G401 (cell line): ENCODE measurements around the gene USP12. TPM values are rescaled to one million over a fixed set of nuclear protein-coding genes. Genes with fewer than 3 reads are reported as not detected.
A peak's percentile ranks its signal among the peaks of the same experiment; 100 is the strongest.
"Not testable (repeated sequence)": the region's sequence is repeated elsewhere in the genome, so short reads cannot be mapped to it uniquely, and the experiment has no call there.

Source experiments
- DNase-seq: peaks from one replicate; pipeline ENCODE4 v3.0.0-alpha.2; 2015; ENCODE audit warnings: low spot score
- in situ Hi-C: cut with HindIII; loops from 2 replicates; pipeline ENCODE4 v1.10.0; 2016; ENCODE audit warnings: low sequenced_read_pairs, mixed read lengths
- total RNA-seq: library from RNA; depleted of rRNA; stranded (reverse); fragments of >200 nt; shearing (Covaris generic); gene quantifications from 2 replicates; pipeline ENCODE4 v1.2.3, GENCODE V29; 2014

USP12 gene
- total RNA-seq, 1 experiment from 2014 or later = 13.6 TPM

GRCh38 chr13:27128825-27129627 lies 42.6 kb downstream of the USP12 start:
- no peak for DNase-seq
- in situ Hi-C loops = no loop called here

- in situ Hi-C loops = no loop called here
- no peak for DNase-seq
Observed at GRCh38 chr13:27126859-27127258, 44.8 kb downstream of the USP12 start.

- peak; percentile 55 for DNase-seq
- in situ Hi-C loops = no loop called here
Observed at GRCh38 chr13:27125357-27126282, 46.0 kb downstream of the USP12 start.

- no peak for DNase-seq
- in situ Hi-C loops = no loop called here
Observed at GRCh38 chr13:27124571-27124970, 47.0 kb downstream of the USP12 start.

- DNase-seq, in situ Hi-C loops: not testable (repeated sequence)
Observed at GRCh38 chr13:27123445-27123844, 48.2 kb downstream of the USP12 start.

GRCh38 chr13:27122036-27122435 lies 49.6 kb downstream of the USP12 start:
- DNase-seq = no peak
- in situ Hi-C loops = no loop called here

GRCh38 chr13:27120811-27121210 lies 50.8 kb downstream of the USP12 start:
- DNase-seq = no peak

GRCh38 chr13:27120011-27120410 lies 51.6 kb downstream of the USP12 start:
- DNase-seq = no peak
- in situ Hi-C loops = no loop called here

More at GRCh38 chr13:27120811-27121210, 50.8 kb downstream of the USP12 start:
- in situ Hi-C loops = no loop called here

GRCh38 chr13:27118428-27119054 lies 53.1 kb downstream of the USP12 start:
- DNase-seq = no peak
- in situ Hi-C loops = no loop called here

GRCh38 chr13:27117952-27118351 lies 53.7 kb downstream of the USP12 start:
- in situ Hi-C loops = no loop called here
- peak; percentile 90 for DNase-seq

GRCh38 chr13:27117158-27117557 lies 54.5 kb downstream of the USP12 start:
- no peak for DNase-seq
- in situ Hi-C loops = no loop called here

GRCh38 chr13:27113436-27113835 lies 58.2 kb downstream of the USP12 start:
- DNase-seq = no peak
- in situ Hi-C loops = no loop called here

GRCh38 chr13:27112006-27112405 lies 59.6 kb downstream of the USP12 start:
- no peak for DNase-seq
- in situ Hi-C loops = no loop called here

GRCh38 chr13:27110056-27110746 lies 61.4 kb downstream of the USP12 start:
- in situ Hi-C loops = no loop called here
- no peak for DNase-seq

- no peak for DNase-seq
- in situ Hi-C loops = no loop called here
Observed at GRCh38 chr13:27106144-27106543, 65.5 kb downstream of the USP12 start.

GRCh38 chr13:27104606-27105005 lies 67.0 kb downstream of the USP12 start:
- no peak for DNase-seq
- in situ Hi-C loops = no loop called here

- in situ Hi-C loops = no loop called here
- DNase-seq = no peak
Observed at GRCh38 chr13:27101847-27102246, 69.8 kb downstream of the USP12 start.

GRCh38 chr13:27101289-27101688 lies 70.3 kb downstream of the USP12 start:
- in situ Hi-C loops = no loop called here
- no peak for DNase-seq

- DNase-seq = no peak
- in situ Hi-C loops = no loop called here
Observed at GRCh38 chr13:27097691-27098090, 73.9 kb downstream of the USP12 start.
